SIG-M5 treated with dmso at 0.1 percent for 504 hours (cell line): ENCODE data around the gene ATG4D.
"Not testable (repeated sequence)": the region's sequence is repeated elsewhere in the genome, so short reads cannot be mapped to it uniquely, and the experiment has no call there.

Experiments
- DNase-seq: peaks from one replicate; lab custom pipeline; 2025; ENCODE audit not compliant: unreplicated experiment; lab: John Stamatoyannopoulos, UW

Gene ATG4D

GRCh38 chr19:10550336-10550735 lies 6.6 kb downstream of the ATG4D start:
- DNase-seq: no peak

DNA sequence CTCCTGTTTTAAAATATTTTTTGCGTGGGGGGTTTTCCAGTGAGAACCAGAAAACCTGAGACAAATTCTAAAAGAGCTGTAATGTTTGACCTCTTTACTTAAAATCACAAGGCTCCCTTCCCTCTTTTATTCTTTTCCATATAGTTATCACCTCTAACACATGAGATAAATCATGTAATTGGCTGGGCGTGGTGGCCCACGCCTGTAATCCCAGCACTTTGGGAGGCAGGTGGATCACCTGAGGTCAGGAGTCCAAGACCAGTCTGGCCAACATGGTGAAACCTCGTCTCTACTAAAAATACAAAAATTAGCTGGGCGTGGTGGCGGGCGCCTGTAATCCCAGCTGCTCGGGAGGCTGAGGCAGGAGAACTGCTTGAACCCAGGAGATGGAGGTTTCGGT lies 7.3 kb downstream of the ATG4D start:
- not testable (repeated sequence) for DNase-seq

DNA sequence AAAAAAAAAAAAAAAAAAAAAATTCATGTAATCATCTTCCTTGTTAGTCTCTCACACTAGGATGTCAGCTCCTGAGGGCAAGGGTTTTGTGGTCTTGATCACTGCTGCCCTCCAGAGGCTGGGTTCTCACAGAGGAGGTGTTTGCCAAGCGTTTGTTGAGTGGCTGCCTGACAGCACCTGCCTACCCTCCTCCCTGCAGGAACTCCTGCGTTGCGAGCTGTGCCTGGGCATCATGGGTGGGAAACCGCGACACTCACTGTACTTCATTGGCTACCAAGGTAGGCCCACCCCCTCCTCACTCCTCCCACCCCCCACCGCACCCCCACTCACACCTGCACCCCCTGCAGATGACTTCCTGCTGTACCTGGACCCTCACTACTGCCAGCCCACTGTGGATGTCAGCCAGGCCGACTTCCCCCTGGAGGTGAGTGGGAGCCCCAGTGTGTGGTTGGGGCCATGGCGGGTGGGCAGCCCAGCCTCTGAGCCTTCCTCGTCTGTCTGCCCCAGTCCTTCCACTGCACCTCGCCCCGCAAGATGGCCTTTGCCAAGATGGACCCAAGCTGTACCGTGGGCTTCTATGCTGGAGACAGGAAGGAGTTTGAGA lies 8.1 kb downstream of the ATG4D start:
- peak; percentile 56 for DNase-seq

DNA sequence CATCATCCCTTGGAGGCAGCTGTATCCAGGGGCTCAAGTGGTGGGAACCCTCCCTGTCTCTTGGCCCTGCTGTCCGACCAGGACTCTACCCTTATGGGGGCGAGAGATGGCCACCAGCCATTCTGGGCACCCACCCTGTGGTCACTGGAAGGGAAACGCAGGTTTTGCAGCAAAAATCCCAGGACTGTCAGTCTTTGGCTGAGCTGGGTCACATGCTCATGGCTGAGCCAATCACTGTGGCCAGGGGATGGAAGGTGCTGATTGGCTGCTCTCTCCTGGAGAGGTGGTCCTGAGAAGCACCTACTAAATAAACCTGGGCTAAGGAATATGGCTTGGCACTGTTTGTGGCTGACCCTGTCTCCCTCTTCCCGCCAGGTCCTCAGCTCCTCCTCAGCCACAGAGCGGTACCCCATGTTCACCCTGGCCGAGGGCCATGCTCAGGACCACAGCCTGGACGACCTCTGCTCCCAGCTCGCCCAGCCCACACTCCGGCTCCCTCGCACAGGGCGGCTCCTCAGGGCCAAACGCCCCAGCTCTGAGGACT lies 8.9 kb downstream of the ATG4D start:
- DNase-seq: no peak

- DNase-seq: no peak
These were observed 9.5 kb downstream of the ATG4D start for GRCh38 chr19:10553087-10553667.

- no peak for DNase-seq
These were observed 10.3 kb downstream of the ATG4D start for GRCh38 chr19:10553943-10554381.

GRCh38 chr19:10554760-10555609 lies 11.3 kb downstream of the ATG4D start:
- no peak for DNase-seq

GRCh38 chr19:10555610-10555973 lies 11.9 kb downstream of the ATG4D start:
- DNase-seq: no peak

- no peak for DNase-seq
These were observed 14.0 kb downstream of the ATG4D start for GRCh38 chr19:10557603-10558197.

DNA sequence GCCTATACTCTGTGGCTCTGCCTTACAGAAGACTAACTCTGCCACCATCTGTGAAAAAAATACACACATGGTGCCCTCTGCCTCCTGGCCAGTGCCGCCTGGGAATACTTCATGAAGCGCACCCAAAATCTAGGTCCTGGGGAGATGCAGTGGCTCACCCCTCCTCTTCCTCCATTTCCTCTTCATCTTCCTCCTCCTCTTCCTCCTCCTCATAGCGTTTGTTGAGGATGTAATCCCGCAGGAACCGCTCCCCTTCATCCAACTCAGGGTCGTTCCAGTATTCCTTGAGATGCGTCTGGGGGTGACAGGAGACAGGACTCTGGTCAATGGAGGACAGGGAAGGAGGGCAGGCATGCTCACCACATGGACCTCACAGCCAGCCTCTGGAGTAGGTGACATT lies 16.4 kb downstream of the ATG4D start:
- no peak for DNase-seq

GRCh38 chr19:10562609-10563008 lies 18.9 kb downstream of the ATG4D start:
- no peak for DNase-seq

DNA sequence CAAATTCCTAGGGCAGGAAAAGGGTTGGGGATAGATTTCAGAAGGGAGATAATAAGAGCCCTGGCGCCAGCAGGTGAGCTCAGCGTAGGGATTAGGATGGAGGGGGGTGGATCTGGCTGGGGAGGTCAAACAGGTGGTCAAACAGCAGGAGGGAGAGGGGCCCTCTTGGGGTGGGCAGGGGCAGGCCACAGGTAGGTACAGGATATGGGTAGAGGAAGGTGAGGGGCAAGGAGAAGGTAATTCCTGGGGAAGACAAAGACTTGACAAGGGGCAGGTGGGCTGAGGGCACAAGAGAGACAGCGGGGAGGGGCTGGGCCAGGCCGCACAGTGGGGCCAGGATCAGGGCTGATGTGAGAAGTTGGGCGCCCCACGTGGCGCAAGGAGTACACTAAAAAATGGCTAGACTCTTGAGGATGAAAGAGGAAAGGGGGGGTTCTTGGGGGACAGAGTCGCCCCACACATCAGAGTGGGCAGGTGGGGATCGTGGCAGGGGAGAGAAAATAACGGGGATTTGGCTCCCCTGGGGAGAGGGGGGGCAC lies 21.4 kb downstream of the ATG4D start:
- peak; percentile 55 for DNase-seq

DNA sequence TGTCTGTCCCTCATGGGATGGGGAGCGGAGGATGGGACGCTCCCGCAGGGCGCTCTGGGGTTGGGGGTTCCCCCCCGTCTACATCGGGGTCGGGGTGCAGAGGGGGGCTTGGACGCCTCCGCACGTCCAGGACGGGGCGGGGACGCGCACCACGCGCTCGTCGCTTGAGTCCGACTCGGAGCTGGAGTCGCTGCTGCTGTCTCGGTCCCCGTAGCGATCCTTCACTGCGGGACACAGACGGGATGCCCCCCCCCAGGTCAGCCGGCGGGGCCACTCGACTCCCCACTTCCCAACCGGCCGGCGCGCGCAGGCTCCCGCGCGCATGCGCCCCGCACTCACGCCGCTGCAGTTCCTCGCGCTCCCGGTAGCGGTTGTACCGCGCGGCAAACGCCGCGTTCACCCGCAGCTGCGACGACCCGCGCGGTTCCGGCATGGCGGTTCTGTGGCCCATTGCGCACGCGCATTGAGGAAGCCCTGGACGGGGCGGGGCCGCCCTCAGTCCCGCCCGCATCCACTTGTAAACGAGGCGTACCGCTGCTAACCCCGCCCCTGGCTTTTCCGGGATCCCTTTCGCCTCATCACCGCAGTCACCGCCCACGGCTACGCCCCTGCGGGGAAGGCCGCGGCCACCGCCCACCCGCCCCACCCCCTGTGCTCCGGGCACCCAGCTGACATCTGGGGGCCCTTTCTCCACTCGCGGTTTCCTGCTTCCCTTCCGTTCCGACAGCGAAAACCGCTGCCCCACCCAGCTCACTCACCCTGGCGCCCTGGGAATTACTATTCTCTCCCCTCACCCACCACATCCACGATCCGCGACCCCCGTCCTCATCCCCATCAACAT lies 22.1 kb downstream of the ATG4D start, which contains the start of gene KRI1:
KRI1 (minus strand) TSS at position 444 of the 841 bp plus-strand sequence; CDS start at position 433, 11 bp downstream.
- DNase-seq: peak; percentile 97

DNA sequence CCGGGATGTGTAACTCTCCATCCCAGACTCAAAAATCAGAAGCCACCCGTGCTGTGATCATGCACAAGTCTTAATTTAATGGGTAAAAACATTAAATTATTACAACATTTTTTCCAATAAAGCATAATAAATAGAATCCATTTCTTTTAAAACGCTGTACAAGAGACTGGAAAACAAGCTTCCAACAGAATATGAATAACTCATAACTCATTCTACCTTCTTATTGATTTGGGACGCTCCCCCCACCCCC lies 22.6 kb downstream of the ATG4D start:
- DNase-seq: no peak

DNA sequence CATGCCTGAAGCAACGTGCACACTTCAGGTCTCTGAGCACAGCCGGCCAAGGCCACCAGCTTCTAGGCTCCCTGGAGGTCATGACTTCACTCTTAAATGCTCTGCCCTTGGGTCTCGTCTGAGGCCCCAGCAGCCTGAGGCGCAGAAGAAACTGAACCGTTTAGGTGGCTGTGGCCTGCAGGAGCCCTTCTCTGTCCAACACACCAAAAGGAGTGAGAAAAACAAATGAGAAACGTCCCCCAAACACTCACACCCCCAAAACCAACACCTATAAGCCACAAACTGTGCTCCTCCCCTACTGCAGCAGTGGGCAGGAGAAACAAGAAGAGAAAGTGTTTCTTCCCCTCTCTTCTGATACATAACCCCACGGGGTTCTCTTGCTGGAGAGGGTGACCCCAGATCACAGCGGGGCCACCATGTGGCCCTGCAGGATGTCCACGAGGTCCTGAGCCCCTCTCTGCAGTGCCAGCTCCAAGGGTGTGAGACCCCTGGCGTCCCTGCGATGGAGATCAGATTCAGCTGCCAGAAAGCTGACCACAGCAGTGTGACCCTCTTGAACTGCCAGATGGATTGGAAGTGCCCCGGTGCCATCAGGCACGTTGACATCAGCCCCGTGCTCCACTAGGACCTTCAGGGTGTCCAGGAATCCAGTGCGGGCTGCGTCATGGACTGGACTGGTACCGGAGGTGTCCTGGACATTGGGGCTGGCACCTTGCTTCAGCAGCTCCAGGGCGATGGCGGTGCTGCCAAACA lies 23.1 kb downstream of the ATG4D start:
- peak; percentile 60 for DNase-seq

DNA sequence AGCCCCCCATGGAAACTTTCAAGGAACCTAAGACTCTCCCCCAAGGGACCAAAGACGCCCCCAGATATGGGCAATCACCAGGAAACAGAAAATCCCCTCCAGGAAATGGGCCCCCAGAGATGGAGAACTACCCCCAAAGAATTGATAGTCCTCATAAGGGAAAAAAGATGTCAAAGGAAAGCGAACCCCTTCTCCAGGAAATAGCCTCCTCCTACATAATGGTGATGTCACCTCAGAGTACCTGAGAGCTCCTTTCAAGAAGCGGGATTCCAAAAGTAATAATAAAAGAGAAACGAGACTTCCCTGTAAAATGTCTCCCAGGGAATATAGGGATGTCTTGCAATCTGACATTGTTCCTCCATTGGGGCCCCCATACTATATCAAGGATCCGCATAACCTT lies 24.0 kb downstream of the ATG4D start:
- no peak for DNase-seq

GRCh38 chr19:10568062-10568825 lies 24.5 kb downstream of the ATG4D start:
- peak; percentile 54 for DNase-seq

- DNase-seq: peak; percentile 97
These were observed 25.3 kb downstream of the ATG4D start, which contains the start of gene CDKN2D for GRCh38 chr19:10568826-10569651. Gene CDKN2D (minus strand): TSS chr19:10568979. CDS start chr19:10568653, 326 bp downstream.
